Measurements from ENCODE around the gene DNAL1.

DNAL1 gene

DNA sequence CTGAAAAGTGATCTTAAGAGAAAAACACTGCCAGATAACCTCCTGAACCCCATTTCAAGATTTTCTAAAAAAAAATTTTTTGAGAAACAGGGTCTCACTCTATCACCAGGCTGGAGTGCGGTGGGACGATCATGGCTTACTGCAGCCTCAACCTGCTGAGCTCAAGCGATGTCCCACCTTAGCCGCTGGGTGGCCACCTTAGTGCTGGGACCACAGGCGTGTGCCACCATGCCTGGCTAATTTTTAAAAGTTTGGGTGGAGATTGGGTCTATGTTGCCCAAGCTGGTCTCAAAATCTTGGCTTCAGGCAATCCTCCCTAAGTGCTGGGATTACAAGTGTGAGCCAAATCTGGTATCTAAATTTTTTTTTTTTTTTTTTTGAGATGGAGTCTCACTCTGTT, 66.0 kb downstream of the DNAL1 start:
- no peak for DNase-seq

DNA sequence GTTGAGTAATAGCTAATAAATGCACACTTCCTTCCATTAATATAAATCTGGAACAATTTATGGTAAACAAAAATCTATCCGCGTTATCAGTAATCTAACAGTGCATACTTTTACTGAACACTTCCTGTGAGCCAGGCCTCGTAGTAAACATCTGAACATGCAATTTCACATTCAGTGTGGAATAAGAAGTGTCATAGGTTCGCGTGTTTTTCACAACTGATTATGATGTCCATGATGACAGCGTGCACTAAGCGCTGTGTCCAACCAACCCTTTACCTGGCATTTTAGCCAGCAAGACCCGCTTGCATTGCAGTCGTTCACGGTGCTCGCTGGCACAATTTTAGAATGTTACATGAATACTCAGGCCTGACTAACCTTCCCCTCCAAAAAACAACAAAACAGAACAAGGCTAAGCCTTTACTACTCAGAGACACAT, 67.3 kb downstream of the DNAL1 start:
- DNase-seq = no peak

DNA sequence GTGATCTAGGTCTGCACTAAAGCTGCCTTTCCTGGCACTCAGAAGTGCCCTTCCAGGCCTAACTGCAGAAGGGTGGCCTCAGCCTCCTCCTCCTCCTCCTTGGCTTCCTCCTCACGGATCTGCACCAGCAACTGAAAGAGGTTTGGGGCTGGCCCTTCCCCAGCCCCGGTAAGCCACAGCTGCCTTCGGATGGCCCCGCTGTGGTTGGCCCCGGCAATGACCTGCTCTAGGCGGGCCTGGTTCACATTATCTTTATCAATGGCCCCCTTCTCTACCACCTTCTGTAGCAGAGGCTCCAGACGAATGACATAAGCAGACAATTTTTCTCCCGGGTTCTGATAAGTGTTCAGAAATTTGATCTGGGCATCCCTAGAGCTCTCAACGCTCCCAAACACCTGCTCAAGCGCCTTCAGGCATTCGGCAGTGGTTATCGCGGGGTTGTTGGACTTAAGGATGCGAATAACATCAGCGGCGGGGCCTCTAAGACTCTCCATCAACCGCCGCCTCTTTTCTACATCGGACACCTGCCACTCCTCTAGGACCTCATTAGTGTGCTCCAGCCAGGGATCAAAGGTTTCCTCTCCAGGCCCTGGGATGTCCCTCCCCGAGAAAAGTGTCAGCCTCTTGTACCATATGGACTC, 67.9 kb downstream of the DNAL1 start:
- no peak for DNase-seq

DNA sequence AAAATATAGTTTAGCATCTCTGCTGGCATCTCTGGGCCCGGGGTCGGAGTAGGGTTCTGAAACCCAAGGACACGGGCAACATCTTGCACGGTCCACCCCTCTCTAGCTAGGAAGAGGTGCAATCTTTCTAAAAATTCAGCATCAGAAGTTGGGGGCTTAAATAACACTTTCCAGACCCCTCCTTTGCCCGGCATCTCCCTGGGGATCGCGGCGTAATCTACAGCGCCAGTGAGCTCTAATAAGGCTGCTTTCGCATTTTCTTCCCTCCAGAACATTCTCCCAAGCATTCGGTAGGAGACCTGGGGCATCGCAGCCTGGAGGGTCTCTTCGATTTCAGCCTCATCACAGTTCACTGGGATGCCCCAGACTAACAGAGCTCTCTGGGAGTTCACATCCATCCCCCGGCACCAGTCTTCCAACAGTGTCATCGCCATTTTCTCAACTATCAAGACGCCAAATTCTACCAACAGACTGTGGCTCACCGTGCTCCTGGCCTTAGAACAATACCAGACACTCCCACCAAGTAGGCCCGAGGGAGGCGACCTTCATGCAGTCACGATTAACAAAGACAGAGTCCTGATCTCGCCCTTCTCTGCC, 68.5 kb downstream of the DNAL1 start:
- no peak for DNase-seq

DNA sequence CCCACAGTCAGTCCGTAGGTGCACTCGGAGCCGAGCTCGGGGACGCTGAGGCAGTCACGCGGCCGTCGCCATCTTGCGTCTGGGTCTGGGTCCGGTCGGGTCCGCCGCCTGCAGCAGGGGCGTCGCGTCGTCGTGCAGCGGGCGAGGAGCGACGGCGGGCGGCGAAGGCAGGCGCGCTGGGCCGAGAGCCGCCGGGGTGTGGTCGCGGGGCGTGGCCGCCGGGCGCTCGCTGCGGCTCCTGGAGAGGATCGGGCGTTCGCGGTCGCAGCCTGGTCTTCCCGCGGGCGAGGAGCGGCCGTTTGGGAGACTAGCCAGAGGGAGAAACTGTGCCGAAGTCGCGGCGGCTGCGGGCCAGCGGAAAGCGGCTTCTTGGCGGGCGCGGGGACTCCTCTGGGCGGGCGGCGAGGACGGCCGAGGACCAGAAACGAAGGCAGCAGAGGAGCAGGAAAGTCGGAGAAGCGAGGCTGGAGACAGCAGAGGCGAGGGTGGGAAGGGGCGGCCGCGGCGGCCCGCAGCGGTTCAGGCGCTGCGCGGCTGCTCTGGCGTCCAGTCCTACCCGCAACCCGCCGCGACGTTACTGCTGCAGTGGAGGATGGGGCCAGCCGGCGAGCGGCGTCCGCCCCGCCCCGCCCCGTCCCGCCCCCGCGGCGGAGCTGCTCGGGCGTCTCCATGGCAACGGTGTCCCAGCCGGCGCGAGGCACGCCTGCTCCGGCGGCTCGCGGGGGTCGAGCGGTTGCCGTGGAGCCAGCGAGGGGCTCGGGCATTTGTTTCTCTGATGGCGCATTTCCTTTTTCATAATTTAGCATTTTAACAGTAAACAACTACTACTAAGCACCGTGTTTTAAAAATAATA, 69.2 kb downstream of the DNAL1 start, which contains the start of gene PNMA1:
PNMA1 (minus strand) TSS at position 582 of the 853 bp plus-strand sequence. CDS start 745 bp downstream, outside the sequence.
- DNase-seq = peak; percentile 86

DNA sequence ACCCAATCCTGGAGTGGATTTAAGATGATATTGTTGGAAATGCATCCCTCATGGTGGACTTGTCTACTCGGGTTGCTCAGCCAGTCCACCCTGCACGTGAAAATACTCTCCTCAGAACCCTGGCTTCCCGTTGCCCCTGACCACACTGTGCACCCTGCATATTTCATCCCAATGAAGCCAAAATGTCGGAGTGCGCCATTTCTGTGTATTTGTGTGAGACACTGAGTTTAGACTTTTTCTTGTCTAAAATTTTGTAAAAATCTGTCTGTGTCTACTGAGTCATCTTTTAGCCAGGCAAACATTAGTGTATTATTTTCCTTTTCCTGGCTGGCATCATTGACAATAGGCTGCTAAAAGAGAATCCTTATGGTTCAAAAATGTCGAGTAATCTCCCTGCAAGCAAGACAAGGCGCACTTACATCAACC, 69.9 kb downstream of the DNAL1 start:
- DNase-seq = no peak

DNA sequence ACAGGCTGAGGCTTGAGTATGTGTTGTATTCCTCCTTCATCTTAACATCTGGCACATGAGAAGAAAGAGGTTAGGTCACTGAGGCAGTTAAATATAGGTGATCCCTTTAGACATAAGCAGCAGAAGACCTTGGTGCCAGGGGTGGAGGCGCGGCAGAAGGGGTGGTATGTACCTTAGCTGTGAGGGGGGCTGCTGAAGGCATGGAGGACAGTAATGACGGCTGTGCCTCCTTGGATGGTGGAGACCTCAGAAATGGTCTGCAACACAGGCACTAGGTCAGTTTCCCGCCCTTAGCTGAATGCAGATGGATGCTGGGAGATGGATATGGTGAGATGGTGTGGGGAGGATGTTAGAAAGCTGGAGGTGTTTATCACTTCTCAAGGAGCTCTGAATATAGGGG, 70.9 kb downstream of the DNAL1 start:
- no peak for DNase-seq

DNA sequence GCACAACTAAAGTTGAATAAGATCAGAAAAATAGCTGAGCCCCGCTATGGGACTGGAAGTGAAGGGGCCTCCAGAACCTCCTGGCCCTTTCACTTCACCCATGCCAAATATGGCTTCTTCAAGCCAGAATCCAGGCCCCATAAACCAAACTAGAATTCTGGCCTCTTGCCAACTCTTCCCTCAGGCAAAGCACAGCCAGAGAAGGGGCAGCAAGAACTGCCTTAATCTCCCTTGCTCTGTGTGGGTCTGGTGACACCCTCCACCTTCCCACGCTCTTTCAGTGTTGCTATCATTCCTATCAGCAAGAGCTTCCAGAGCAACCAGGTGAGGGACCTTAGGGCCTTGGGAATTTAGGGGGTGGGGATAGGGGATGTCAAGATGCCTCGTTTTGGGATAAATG, 72.5 kb downstream of the DNAL1 start:
- no peak for DNase-seq

DNA sequence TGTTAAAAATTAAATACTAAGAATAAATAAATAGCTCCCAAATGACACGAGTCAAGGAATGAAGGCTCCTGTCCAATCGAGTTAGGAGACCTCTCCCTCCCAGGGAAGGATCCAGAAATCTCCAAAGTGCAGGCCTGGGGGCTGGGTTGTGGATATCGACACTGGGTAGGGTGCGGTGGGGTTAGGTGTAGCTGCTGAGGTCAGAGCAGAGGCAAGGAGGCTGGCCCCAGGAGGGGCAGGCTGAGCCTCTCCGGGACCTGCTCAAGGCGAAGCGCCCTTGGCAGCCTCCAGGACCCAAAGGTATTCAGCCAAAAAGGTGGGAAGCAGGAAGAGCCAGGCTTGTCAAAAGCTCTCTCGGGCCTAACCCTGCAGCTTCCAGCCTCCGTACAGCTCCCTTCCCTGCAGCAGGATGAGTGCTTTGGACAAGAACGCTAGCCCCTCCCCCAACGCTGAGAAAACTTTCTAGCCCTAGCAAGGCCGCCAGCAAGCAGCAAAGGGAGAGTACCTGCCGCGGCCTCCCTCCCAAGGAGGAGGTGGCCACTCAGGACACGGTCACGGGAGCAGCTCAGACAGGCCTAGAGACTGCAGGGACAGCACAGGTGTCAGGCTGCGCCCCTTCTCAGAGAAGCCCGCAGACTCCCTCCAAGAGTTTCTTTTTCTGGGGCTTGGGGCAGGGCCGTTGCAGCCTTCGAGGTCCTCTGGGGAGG, 73.1 kb downstream of the DNAL1 start:
- DNase-seq = no peak

DNA sequence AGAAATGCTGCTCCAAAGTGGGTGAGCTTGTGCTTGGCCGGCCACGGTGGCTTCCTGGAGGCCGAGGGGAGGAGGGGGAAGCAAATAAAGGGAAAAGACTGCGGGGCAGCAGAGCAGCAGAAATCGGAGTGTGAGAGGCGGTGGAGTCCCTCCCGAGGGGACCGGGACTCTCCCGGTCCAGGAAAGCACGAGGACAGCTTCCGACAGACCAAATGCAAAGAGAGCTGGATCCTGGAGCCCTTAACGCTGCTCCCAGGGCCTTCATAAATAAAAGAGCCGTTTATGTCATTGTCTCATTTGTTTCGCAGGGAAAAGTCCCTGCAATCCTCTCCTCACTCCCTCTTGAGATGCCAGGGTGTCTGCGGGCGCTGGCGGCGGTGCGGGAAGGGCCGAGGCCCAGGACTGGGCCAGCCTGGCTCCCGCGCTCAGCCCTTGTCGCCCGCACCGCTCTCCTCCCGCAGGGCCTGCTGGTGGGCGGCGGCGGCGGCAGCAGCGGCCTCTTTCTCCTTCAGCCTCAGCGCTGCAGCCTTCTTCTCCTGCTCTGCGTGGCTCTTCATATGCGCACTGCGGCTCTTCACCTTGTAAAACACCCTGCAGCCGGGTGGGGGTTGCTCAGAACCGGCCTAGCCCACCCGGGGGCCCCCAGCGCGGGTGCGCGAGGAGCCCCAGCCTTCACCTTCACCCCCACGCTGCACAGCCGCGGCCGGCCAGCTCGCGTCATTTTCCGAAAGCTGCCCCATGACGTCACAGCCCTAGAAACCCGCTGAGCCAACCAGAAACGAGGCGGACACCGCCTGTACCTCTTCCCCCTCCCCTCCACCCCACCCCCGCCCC, 73.8 kb downstream of the DNAL1 start:
- no peak for DNase-seq

DNA sequence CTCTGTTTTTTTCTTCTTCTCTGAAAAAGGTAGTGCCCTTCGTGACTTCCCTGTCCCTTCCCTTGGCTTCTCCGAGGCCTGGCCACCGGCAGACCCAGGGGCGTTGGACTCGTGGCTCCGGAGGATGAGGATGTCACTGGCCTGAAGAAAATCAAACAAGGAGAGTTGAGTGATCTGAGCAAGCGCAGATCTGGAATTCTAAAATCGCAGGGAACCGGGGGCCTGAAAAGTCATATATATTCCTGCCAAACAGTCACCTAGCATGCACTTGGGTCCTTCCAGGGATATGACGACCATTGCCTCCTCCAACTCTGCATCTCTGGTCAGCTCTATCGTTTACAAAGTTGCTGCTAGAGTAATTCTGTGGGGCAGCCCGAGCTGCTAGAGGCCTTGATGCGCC, 74.6 kb downstream of the DNAL1 start:
- DNase-seq = no peak

DNA sequence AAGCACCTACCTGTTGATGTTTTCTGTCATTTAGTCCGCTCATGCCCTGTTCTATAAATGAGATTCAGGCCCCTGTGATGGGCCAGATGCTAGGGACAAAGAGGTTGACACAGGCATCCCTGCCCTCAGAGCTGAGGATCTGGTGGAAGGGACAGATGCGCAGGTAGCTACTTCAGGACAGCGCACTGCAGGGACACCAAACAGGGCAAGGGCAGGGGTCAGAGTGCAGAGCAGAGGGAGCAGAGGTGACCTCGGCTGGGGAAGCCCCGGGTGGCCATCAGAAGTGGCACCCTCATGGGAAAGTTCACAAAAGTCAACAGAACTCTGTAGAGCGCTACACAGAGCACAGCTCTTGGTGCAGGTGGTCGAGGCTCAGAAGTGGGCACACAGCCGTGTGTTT, 75.0 kb downstream of the DNAL1 start:
- no peak for DNase-seq

DNA sequence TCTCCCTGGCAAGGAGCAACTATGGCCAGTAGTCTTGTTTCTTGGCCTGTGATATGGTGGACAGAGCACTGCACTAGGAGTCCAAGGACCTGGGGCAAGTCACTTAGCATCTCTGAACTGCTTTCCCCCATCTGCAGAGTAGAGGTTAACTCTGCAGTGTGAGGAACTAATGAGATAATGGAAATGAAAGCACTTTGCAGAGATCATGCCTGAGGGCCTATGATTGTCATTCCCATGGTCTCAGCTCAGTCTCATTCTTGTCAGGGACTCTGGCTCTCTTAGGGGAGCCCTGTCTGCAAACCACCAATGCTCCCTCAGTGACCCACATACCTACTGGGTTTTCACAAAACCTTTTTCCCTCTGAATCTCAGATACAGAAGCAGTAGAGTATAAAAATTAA, 75.8 kb downstream of the DNAL1 start:
- DNase-seq = no peak

DNA sequence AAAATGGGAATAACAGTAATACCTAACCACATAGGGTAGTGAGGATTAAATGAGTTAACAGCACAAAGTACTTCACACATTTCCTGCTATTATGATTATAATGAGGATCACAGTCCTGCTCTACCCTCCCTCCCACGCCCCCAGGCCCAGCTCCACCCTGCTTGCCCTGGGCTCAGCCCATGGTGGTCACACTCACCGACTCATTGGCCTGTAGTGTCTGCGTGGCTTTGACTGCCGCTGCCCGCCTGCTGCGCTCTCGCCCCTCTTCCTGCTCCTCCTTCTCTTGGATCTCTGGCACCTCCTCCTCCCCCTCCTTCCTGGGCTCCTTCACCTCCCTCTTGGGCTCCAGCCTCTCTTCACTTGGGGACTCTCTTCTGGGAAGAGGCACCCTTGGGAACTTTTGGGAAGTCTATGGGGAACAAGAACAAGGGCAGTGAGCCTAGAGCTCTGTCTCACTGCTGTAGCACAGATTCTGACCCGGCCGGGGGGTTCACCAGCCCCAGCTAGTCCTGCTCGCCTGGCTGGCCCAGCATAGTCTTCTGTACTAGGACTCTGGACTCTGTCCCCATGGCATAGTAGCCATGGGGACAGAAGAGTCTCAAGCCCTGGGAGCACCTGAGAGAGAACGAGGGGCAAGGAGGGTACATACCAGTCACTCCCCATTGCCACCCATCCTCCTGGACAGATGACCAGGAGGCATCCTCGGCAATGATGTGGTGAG, 76.5 kb downstream of the DNAL1 start:
- no peak for DNase-seq

DNA sequence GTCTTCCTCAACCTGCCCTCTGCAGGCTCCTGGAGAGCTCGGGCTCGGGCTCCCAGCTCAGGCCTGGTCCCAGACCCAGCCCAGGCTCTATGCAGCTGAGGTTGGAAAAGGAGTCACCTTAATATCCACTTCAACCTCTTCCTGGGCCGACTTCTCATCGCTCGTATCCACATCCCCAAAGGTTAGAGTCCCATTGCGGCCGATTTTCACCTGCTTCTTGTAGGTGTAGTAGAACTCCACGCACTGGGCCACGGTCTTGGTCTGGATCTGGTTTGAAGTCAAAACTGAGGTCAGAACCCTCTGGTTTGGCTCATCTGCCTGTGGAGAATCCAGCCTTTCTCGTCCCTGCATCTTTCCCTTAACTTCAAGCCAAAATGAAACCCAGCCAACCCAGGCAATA, 77.8 kb downstream of the DNAL1 start:
- no peak for DNase-seq

DNA sequence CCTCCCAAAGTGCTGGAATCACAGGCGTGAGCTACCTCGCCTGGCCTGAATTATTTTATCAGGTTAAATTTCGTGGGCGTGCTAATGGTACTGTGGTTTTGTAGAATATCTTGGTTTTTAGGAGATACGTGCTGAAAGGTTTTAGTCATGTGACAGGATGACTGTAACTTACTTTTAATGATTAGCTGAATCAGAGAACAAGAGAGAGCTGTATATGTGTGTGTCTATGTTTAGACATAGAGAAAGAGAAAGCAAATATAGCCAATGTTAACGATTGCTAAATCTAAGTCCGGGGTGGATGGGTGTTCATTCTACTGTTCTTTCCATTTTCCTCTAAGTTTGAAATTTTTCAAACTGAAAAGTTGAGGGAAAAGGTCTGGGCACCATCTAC, 78.6 kb downstream of the DNAL1 start:
- no peak for DNase-seq

DNA sequence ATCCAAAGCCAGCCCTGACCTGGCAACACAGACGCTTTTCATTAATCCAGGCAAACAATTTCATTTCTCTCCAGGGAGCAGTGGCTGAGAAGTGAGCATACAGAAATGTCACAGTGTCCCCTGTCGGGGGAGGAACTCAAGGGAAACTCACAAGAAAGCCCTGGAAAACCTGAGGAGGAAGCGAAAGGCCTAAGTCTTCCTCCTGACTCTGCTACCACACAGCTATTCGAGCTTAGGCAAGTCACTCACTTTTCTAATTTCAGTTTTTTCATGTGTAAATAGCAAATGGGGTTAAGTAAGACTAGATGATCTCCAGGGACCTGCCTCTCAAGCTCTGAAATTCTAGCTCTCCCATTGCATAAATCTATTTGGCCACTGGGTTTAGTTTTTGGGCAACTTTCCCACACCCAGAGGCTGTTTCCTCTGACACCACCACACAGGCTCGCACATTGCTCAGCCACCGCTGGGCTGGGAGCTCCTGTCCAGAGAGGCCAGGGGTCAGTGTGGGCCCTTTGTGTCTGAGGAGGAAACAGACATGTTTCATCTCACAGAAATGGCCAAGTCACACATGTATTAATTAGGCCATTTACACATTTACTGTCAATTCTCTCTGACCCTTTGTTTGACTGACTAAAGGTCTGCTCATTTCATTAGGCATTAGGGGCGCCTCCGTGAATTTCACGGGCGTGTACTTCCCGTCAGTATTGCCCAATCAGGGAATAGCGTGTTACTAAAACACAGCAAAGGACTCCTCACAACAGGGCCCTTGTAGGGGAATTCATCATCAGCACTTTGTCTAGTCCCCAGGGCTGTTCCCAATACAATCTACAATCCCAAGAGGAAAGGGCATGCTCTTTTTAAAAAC, 79.2 kb downstream of the DNAL1 start:
- DNase-seq = no peak

DNA sequence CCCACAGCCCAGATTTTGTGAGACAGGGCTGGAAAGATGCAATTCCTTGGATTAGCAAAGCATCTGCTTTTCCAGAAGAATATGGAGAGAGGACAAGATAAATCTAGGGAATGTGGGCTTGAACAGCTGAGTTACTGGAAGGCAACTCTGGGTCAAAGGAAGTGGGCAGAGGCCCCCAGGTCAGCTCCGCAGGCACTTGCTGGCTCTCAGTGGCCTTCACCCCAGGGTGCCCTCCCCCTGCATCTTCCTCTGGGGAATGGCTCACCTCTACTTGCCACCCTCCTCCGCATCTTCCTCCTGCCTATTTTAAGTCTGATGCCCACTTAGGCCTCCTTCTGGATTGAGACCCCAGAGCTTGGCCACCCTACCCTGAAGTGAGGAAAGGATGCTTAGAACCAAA, 79.9 kb downstream of the DNAL1 start:
- DNase-seq = no peak

DNA sequence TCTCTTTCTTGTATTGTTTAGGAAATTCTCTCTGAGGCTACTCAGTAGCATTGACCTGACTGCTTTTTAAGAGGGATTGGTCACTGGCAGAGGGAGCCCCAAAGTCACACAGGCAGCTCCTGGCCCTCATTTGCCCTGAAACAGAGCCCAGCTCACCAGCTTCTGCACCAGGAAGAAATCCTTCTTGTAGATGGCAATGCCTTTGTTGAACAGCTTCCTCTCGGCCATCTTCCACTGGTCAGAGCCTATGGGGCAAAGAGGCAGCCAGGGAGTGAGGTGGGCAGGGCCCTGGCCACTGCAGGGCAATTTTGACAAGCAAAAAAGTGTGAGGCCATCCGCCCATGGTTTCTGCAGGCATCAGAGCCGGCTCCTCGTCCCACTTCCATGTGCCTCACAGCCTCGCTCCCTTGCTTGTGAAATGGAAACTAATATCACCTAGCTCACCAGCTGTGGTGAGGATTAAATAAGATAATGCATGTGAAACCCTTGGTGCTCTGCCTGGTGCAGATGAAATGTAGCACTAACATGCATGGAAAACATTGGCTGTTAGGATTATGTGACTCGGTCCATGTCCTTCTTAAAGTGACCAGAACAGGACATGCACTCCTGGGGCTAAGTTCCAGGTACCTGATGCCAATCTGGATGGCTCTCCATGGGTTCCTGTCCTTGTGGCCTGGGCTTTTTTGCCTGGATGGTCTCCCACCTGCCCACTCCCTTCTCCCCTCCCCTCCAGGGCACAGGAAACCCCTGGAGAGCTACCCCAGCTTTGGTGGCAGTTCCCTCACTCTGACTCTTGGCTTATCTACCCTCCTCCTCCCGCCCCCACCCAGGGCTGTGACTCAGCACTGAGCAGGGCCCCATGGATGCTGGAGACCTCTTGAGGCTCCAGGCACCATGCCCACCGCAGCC, 80.6 kb downstream of the DNAL1 start:
- DNase-seq = no peak

All from CD4-positive, alpha-beta T cell treated with Interleukin-21 for 1 hour (primary cell).